Peyer's patch (tissue), 4 donors: ENCODE data around the gene ABR. TPM values are rescaled to one million over a fixed set of nuclear protein-coding genes. Genes with fewer than 3 reads are reported as not detected.

Source experiments
- DNase-seq, 3 donors: peaks; one replicate each; pipeline ENCODE4 v3.0.0-alpha.2; 2017 to 2019
- H3K27ac ChIP-seq, 4 donors: fragments of 200-600 bp; sonication (generic); one replicate each; pipeline ENCODE4 v1.5.1; 2016 to 2019
- H3K27me3 ChIP-seq, 2 donors: fragments of 200-600 bp; sonication (generic); one replicate each; pipeline ENCODE4 v1.5.1; 2019
- H3K36me3 ChIP-seq, 3 donors: fragments of 200-600 bp; sonication (generic); one replicate each; pipeline ENCODE4 v1.5.1; 2016 to 2019
- H3K4me1 ChIP-seq, 4 donors: fragments of 200-600 bp; sonication (generic); one replicate each; pipeline ENCODE4 v1.5.1; 2016 to 2019
- H3K4me3 ChIP-seq, 4 donors: fragments of 200-600 bp; sonication (generic); 1 replicate in 3 of 4; 2 replicates in 1 of 4; pipeline ENCODE4 v1.5.1; 2016 to 2019; ENCODE audit warnings: mild to moderate bottlenecking in 1 of 4
- H3K9me3 ChIP-seq, 4 donors: fragments of 200-600 bp; sonication (generic); one replicate each; pipeline ENCODE4 v1.5.1; 2016 to 2019; ENCODE audit warnings: mild to moderate bottlenecking in 1 of 4
- POLR2A ChIP-seq, 2 donors: fragments of 450-650 bp; IDR thresholded peaks; one replicate each; pipeline ENCODE4 v1.5.1; 2017; ENCODE audit warnings: antibody characterized with exemption in 2 of 2, mild to moderate bottlenecking in 2 of 2, moderate library complexity in 2 of 2
- total RNA-seq, 4 donors: library from RNA; depleted of rRNA; stranded (reverse); fragments of >200 nt; gene quantifications; one replicate each; pipeline ENCODE4 v1.1.0, GENCODE V29; 2016
- TF ChIP-seq, protein P1 (sequence below), 6 experiments: fragments of 450-650 bp in 4 of 6; fragments of 200-600 bp in 2 of 6; sonication (generic) in 1 of 6; IDR thresholded peaks; one replicate each; pipeline ENCODE4 v1.5.1; 2017 to 2019; ENCODE audit warnings: antibody characterized with exemption in 6 of 6, mild to moderate bottlenecking in 3 of 6, moderate library complexity in 1 of 6

ABR gene
- total RNA-seq, 4 donors from 2014 or later, result 220 to 753 (median 440) TPM

- Histone ChIP-seq H3K27ac (peak overlapping the region; percentile 71 to 90 (median 75)), H3K9me3 (no peaks in the 10 kb centered on the region), H3K4me1 (peaks cover 0 to 41% (median 25%) of the 10 kb centered on the region in 4 donors), H3K36me3 (no peaks in the 10 kb centered on the region), H3K4me3 (no peak overlapping the region), H3K27me3 (no peaks in the 10 kb centered on the region)
- TF ChIP-seq, protein P1, sequence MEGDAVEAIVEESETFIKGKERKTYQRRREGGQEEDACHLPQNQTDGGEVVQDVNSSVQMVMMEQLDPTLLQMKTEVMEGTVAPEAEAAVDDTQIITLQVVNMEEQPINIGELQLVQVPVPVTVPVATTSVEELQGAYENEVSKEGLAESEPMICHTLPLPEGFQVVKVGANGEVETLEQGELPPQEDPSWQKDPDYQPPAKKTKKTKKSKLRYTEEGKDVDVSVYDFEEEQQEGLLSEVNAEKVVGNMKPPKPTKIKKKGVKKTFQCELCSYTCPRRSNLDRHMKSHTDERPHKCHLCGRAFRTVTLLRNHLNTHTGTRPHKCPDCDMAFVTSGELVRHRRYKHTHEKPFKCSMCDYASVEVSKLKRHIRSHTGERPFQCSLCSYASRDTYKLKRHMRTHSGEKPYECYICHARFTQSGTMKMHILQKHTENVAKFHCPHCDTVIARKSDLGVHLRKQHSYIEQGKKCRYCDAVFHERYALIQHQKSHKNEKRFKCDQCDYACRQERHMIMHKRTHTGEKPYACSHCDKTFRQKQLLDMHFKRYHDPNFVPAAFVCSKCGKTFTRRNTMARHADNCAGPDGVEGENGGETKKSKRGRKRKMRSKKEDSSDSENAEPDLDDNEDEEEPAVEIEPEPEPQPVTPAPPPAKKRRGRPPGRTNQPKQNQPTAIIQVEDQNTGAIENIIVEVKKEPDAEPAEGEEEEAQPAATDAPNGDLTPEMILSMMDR (IDR thresholded peaks at IDR 0.05), result no peak
- no peak for TF ChIP-seq POLR2A (IDR thresholded peaks at IDR 0.05)
- peak; percentile 72 to 96 (median 92) for DNase-seq
Measured at GRCh38 chr17:1197781-1198490, 18.2 kb upstream of the ABR start.

DNA sequence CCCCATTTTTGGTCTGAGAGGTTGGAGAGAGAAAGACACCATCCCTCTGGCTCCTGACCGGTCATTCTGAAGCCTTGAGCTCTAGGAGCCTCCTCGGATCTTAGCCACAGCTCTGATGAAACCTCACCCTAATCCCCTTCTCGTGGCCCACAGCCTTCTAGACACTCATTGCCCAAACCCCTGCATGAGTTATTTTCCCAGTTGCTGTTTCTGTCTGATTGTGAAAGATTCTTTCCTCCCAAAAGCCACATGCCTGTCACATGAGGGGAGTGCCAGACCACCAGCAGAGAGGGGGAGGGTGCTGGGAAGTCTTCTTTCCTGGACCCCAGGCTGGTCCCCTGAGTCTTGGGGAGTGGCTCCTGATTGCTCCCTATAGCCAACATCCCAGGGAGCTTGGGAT, 17.6 kb upstream of the ABR start:
- Histone ChIP-seq H3K9me3 (no peaks in the 10 kb centered on the region), H3K4me3 (no peak overlapping the region), H3K27me3 (no peaks in the 10 kb centered on the region), H3K27ac (peak overlapping the region; percentile 67 to 90 (median 75)), H3K4me1 (peaks cover 0 to 40% (median 25%) of the 10 kb centered on the region in 4 donors), H3K36me3 (no peaks in the 10 kb centered on the region)
- DNase-seq, result peak in 2 of 3 donors; percentile 33 to 59
- TF ChIP-seq, protein P1 (IDR thresholded peaks at IDR 0.05), result no peak
- TF ChIP-seq POLR2A (IDR thresholded peaks at IDR 0.05), result no peak

- TF ChIP-seq, protein P1 (IDR thresholded peaks at IDR 0.05), result no peak
- TF ChIP-seq POLR2A (IDR thresholded peaks at IDR 0.05), result no peak
- no peaks in the 10 kb centered on the region for H3K36me3 ChIP-seq
- no peak for DNase-seq
- no peaks in the 10 kb centered on the region for H3K27me3 ChIP-seq
- H3K4me3 ChIP-seq, result no peak overlapping the region
- peaks cover 0 to 36% (median 25%) of the 10 kb centered on the region in 4 donors for H3K4me1 ChIP-seq
- peak overlapping the region; percentile 67 to 90 (median 75) for H3K27ac ChIP-seq
- H3K9me3 ChIP-seq, result no peaks in the 10 kb centered on the region
Measured at GRCh38 chr17:1196946-1197345, 17.2 kb upstream of the ABR start.

- Histone ChIP-seq H3K27me3 (no peaks in the 10 kb centered on the region), H3K36me3 (no peaks in the 10 kb centered on the region), H3K4me3 (no peak overlapping the region), H3K27ac (no peak overlapping the region), H3K4me1 (peaks cover 0 to 18% (median 10%) of the 10 kb centered on the region in 4 donors), H3K9me3 (no peaks in the 10 kb centered on the region)
- no peak for DNase-seq
- TF ChIP-seq, protein P1 (IDR thresholded peaks at IDR 0.05), result no peak
- TF ChIP-seq POLR2A (IDR thresholded peaks at IDR 0.05), result no peak
Measured at GRCh38 chr17:1192911-1193699, 13.3 kb upstream of the ABR start.

DNA sequence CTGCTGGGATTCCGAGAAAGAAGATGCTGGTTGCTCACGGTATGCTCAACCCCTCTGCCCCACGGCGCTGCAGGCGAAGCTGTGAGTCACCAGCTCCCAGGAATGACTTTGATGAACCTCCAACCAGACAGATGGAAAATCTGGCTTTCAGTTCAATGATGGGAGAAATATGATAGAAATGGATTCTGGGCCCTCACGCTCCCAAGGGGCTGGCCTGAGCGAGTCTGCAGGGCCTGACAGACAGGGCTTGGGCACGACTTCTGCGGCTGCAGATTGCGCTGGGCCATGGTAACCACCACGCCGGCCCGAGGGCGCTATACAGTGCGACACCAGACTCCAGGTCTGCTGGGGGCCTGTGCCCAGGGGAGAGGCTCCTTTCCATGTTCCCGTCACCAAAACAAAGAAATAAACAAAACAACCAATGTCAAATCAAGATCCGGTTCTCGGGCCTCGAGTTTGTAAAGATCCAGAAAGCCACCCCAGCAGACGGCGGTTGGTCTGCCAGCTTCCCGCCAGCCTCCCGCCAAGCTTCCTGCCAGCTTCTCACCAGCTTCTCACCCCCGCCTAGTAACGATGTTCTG, 11.1 kb upstream of the ABR start:
- Histone ChIP-seq H3K4me1 (peaks cover 0 to 29% (median 15%) of the 10 kb centered on the region in 4 donors), H3K9me3 (no peaks in the 10 kb centered on the region), H3K4me3 (no peak overlapping the region), H3K27me3 (no peaks in the 10 kb centered on the region), H3K27ac (no peak overlapping the region), H3K36me3 (no peaks in the 10 kb centered on the region)
- TF ChIP-seq, protein P1 (IDR thresholded peaks at IDR 0.05), result no peak
- no peak for DNase-seq
